Stimulated activated naive CD8-positive, alpha-beta T cell treated with anti-CD3 and anti-CD28 coated beads, Interleukin-15, amount 100 ng/mL, for 72 hours (primary cell): Measurements from ENCODE around the gene MRPS25.

Experiments
- ATAC-seq: fragments of 150-1000 bp; cut with Tn5 transposase; 2 replicates; pipeline ENCODE4 v1.10.0; 2021; ENCODE audit warnings: mild to moderate bottlenecking, moderate library complexity
- DNase-seq, 2 donors: peaks; one replicate each; pipeline ENCODE4 v3.0.0; 2021 to 2022
- H3K27ac Mint-ChIP-seq, 2 donors: one replicate each; pipeline ENCODE4 v1.8.0; 2022; ENCODE audit warnings: mild to moderate bottlenecking in 2 of 2, mixed read lengths in 2 of 2, moderate library complexity in 2 of 2
- H3K27me3 Mint-ChIP-seq: one replicate; pipeline ENCODE4 v1.8.0; 2022; ENCODE audit warnings: mixed read lengths
- H3K4me1 Mint-ChIP-seq: one replicate; pipeline ENCODE4 v1.8.0; 2022; ENCODE audit warnings: mild to moderate bottlenecking, mixed read lengths
- H3K4me3 Mint-ChIP-seq, 2 donors: one replicate each; pipeline ENCODE4 v1.8.0; 2022; ENCODE audit warnings: mild to moderate bottlenecking in 2 of 2, mixed read lengths in 2 of 2, moderate library complexity in 1 of 2
- H3K9me3 Mint-ChIP-seq, 2 donors: one replicate each; pipeline ENCODE4 v1.8.0; 2022; ENCODE audit warnings: mixed read lengths in 2 of 2

The MRPS25 gene

DNA sequence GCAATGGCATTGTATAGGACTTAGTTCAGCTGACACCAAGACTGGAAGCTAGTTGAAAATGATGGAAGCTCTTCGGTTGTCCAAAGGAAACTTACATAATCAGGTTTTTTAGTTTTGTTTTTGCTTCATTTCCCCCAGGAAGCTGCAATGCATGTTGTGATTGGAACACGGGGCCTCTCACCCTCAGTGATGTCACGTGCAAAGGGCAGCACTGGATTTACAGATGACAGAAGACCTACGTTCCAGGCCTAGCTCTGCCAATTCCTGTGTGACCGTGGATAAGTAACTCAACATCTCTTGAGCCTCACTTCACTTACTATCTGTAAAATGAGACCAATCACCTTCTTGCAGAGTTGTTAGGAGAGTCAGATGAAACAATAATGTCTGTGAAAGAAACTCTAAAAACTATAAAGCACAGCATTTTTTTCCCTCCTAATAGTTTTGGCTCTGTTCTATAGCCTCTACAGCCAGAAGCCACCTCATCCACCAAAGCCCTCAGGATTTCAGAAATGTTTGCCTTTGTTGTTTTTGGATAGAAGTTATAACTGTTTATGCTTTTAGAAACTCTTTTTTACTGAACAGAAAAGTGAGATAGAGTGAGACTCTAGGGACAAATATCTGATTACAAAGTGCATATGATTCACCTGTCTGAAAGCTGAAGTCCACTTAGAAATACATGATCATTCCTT is 29.2 kb upstream of the MRPS25 start:
- ATAC-seq (no peak), DNase-seq (no peak)
- Mint-ChIP-seq H3K9me3 (no peaks in the 10 kb centered on the region), H3K27me3 (no peaks in the 10 kb centered on the region), H3K4me3 (no peak overlapping the region), H3K27ac (no peak overlapping the region), H3K4me1 (peaks cover 13% of the 10 kb centered on the region)

GRCh38 chr3:15092686-15093085 is 27.6 kb upstream of the MRPS25 start:
- no peak for ATAC-seq
- no peaks in the 10 kb centered on the region for H3K27me3 Mint-ChIP-seq
- no peak overlapping the region for H3K27ac Mint-ChIP-seq
- H3K4me1 Mint-ChIP-seq: peaks cover 2% of the 10 kb centered on the region
- no peak for DNase-seq
- H3K4me3 Mint-ChIP-seq: no peak overlapping the region
- H3K9me3 Mint-ChIP-seq: no peaks in the 10 kb centered on the region

GRCh38 chr3:15091575-15091974 is 26.5 kb upstream of the MRPS25 start:
- Mint-ChIP-seq H3K4me3 (no peak overlapping the region), H3K27me3 (no peaks in the 10 kb centered on the region), H3K9me3 (no peaks in the 10 kb centered on the region), H3K27ac (no peak overlapping the region), H3K4me1 (no peaks in the 10 kb centered on the region)
- DNase-seq (no peak), ATAC-seq (no peak)

- Mint-ChIP-seq H3K27ac (no peak overlapping the region), H3K4me3 (no peak overlapping the region), H3K27me3 (no peaks in the 10 kb centered on the region), H3K9me3 (no peaks in the 10 kb centered on the region), H3K4me1 (no peaks in the 10 kb centered on the region)
- ATAC-seq: no peak
- no peak for DNase-seq
Measured at GRCh38 chr3:15089201-15089600, 24.1 kb upstream of the MRPS25 start.

- no peaks in the 10 kb centered on the region for H3K9me3 Mint-ChIP-seq
- H3K27me3 Mint-ChIP-seq: no peaks in the 10 kb centered on the region
- no peak overlapping the region for H3K4me3 Mint-ChIP-seq
- H3K27ac Mint-ChIP-seq: no peak overlapping the region
- H3K4me1 Mint-ChIP-seq: peaks cover 5% of the 10 kb centered on the region
- ATAC-seq: no peak
- no peak for DNase-seq
Measured at GRCh38 chr3:15086699-15087098, 21.6 kb upstream of the MRPS25 start.

DNA sequence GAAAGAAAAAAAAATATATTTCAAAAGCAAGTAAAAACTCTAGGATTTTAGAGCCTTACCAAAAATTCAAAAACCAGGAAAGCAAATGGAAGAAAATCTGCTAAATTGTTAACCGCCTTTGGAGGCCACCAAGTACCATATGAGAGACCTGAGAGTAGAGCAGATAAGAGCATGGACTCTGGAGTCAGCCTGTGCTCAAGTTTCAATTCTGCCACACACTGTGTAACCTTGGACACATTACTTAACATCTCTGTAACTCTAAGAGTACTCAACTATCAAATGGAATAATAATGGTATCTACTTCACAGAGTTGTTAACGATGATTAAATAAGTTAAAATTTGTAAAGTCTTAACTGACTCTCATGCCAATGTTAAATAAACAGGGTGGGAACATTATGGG is 21.1 kb upstream of the MRPS25 start:
- no peak for ATAC-seq
- Mint-ChIP-seq H3K9me3 (no peaks in the 10 kb centered on the region), H3K4me3 (no peak overlapping the region), H3K27ac (no peak overlapping the region), H3K4me1 (peaks cover 5% of the 10 kb centered on the region), H3K27me3 (no peaks in the 10 kb centered on the region)
- DNase-seq: no peak

DNA sequence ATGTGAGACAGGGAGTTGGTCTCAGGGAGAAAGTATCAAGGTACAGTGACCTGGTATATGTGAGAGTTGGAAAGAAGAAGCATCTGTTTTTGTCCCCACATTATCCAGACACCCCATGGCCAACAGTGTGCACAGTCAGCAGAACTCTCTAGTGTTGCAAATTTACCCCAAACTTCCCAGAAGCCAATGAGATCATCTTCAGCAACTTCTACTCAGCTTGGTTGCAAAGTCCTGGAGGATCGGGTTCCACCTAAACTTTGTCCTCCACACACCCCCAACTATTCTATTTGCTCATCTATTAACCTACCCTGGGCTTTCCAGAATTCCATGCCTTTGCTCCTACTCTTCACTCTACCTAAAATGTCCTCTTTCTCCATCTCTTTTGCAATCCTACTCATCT is 18.1 kb upstream of the MRPS25 start:
- no peak overlapping the region for H3K4me3 Mint-ChIP-seq
- no peaks in the 10 kb centered on the region for H3K9me3 Mint-ChIP-seq
- no peak for DNase-seq
- ATAC-seq: no peak
- H3K27me3 Mint-ChIP-seq: no peaks in the 10 kb centered on the region
- no peak overlapping the region for H3K27ac Mint-ChIP-seq
- H3K4me1 Mint-ChIP-seq: peaks cover 5% of the 10 kb centered on the region

GRCh38 chr3:15081960-15082664 is 17.0 kb upstream of the MRPS25 start:
- no peak for DNase-seq
- ATAC-seq: no peak
- Mint-ChIP-seq H3K4me1 (peaks cover 5% of the 10 kb centered on the region), H3K4me3 (no peak overlapping the region), H3K9me3 (no peaks in the 10 kb centered on the region), H3K27me3 (no peaks in the 10 kb centered on the region), H3K27ac (peak overlapping the region in 1 of 2 donors; percentile 36)

DNA sequence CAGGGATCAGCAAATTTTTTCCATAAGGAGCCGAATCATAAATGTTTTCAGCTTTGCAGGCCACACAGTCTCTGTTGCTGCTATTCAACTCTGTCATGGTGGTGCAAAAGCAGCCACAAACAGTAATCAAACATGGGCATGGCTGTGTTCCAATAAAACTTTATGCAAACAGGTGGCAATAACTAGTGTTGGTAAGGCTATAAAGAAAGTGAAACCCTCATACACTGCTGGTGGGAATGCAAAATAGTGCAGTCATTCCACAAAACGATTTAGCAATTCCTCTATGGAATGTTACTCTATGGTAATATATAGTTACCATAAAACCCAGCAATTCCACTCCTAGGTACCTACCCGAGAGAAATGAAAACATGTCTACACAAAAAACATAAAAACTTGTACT is 14.0 kb upstream of the MRPS25 start:
- no peaks in the 10 kb centered on the region for H3K27me3 Mint-ChIP-seq
- H3K9me3 Mint-ChIP-seq: no peaks in the 10 kb centered on the region

DNA sequence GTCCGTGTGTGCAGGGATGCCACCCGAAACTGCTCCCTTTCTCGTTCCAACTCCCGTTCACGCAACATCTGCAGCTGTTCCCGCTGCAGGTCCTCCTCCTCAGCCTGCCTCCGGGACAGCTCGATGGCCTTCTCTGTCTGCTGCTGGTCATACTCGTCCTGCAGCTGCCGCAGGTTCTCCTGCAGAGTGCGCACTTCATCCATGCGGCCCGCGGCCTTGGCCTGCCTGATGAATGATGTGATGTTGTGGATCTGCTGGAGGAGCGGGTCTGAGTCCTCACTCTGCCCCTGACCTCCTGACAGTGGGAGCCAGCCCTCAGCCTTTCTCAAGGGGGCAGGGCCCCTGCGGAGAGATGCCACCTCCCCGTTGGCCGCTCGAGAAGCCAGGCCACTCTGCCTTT is 9.4 kb upstream of the MRPS25 start:
- Mint-ChIP-seq H3K4me1 (peaks cover 6% of the 10 kb centered on the region), H3K9me3 (no peaks in the 10 kb centered on the region)

More for the DNA sequence above, 14.0 kb upstream of the MRPS25 start:
- no peak overlapping the region for H3K27ac Mint-ChIP-seq
- H3K4me3 Mint-ChIP-seq: no peak overlapping the region
- H3K4me1 Mint-ChIP-seq: peaks cover 5% of the 10 kb centered on the region
- DNase-seq (no peak), ATAC-seq (no peak)

GRCh38 chr3:15071699-15072098 is 6.6 kb upstream of the MRPS25 start:
- ATAC-seq: no peak
- no peak overlapping the region for H3K27ac Mint-ChIP-seq
- peaks cover 6% of the 10 kb centered on the region for H3K4me1 Mint-ChIP-seq
- no peaks in the 10 kb centered on the region for H3K27me3 Mint-ChIP-seq
- no peak for DNase-seq
- no peaks in the 10 kb centered on the region for H3K9me3 Mint-ChIP-seq
- H3K4me3 Mint-ChIP-seq: no peak overlapping the region

More for the DNA sequence above, 9.4 kb upstream of the MRPS25 start:
- no peak for ATAC-seq
- Mint-ChIP-seq H3K27ac (no peak overlapping the region), H3K27me3 (no peaks in the 10 kb centered on the region), H3K4me3 (no peak overlapping the region)
- DNase-seq: no peak

DNA sequence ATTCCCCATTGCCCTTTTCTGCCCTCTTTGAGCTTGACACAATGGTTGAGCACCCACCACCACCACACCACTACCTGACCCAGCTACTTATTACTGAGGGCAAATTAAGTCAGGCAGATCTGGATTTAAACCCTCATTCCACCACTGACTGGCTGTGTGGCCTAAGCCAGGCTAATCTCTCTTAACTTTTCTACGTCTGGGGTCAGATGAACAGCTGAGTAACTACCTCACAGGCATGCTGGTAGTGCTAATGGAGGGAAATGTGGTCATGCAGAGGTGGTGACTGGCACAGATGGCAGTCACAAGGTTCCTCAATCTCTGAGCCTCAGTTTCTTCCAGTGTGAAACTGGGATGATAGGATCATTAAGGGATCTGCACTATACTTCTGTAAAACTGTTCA is 4.3 kb upstream of the MRPS25 start:
- Mint-ChIP-seq H3K27ac (no peak overlapping the region), H3K9me3 (no peaks in the 10 kb centered on the region), H3K4me3 (no peak overlapping the region)

DNA sequence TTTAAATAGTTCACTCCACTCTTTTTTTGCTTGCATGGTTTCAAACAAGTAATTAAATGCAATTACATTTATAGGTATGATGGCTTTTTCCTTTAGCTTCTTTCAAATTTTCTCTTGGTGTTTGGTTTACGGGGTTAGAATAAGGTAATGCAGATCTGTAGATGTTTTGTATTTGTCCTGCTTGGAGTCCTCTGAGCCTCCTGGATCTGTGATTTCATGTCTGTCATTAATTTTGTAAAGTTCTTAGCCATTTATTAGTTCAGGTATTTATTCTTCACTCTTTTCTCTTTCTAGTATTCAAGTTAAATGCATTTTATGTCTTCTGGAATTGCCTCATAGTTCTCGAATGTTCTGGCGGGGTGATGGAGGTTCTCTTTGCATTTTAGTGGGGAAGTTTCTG is 1.4 kb upstream of the MRPS25 start:
- peak overlapping the region; percentile 33 to 80 for H3K27ac Mint-ChIP-seq
- H3K9me3 Mint-ChIP-seq: no peaks in the 10 kb centered on the region
- peak overlapping the region in 1 of 2 donors; percentile 31 for H3K4me3 Mint-ChIP-seq
- no peak for DNase-seq
- ATAC-seq: no peak
- peaks cover 18% of the 10 kb centered on the region for H3K4me1 Mint-ChIP-seq
- H3K27me3 Mint-ChIP-seq: no peaks in the 10 kb centered on the region

More for the DNA sequence above, 4.3 kb upstream of the MRPS25 start:
- Mint-ChIP-seq H3K4me1 (peaks cover 8% of the 10 kb centered on the region), H3K27me3 (no peaks in the 10 kb centered on the region)
- no peak for DNase-seq
- ATAC-seq: no peak

DNA sequence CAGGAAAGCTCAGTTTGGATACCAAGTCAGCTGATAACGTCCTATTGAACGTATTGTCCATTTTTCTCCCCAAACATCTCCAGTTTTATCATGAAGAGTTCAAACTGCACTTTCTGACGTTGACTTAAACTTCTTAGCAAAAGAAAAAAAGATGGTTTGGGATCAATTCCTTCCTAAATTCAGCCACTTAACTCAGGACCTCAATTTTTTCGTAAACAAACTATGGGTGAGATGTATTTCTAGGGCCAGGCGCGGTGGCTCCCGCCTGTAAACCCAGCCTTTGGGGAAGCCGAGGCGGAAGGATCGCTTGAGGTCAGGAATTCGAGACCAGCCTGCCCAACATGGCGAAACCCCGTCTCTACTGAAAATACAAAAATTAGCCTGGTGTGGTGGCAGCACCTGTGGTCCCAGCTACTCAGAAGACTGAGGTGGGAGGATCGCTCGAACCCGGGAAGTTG is 464 bp upstream of the MRPS25 start:
- Mint-ChIP-seq H3K4me3 (peak overlapping the region; percentile 96 to 98), H3K27ac (peak overlapping the region; percentile 49 to 99), H3K27me3 (no peaks in the 10 kb centered on the region), H3K4me1 (peaks cover 26% of the 10 kb centered on the region), H3K9me3 (no peaks in the 10 kb centered on the region)
- no peak for ATAC-seq
- no peak for DNase-seq

DNA sequence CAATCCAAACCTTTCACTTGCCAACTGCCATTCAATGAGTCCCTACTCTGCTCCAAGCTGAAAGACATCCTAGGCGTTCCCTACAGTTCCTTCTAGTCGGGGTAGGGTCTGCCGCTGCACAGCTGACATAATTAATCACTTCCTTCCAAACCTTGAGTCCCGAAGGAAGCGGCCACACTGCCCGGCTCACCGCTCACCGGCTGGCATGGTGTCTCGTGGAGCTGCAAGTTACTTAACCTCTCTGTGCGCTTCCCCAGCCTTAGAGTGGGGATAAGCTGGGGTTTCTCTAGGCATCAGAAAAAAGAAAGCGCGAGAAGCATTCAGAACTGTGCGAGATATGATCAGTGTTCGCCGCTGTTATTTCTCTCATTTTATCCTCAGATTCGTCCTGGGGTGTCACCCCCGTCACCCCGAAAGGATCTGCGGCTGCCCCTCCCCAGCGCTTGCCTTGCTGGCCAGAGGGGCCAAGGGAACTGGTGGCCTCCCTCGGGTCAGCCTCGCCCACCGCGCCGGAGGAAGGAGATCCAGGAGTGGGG is 748 bp downstream of the MRPS25 start:
- H3K4me1 Mint-ChIP-seq: peaks cover 34% of the 10 kb centered on the region
- H3K27me3 Mint-ChIP-seq: no peaks in the 10 kb centered on the region
- ATAC-seq: peak; percentile 31
- peak; percentile 10 to 18 for DNase-seq
- peak overlapping the region; percentile 96 to 98 for H3K4me3 Mint-ChIP-seq
- H3K27ac Mint-ChIP-seq: peak overlapping the region; percentile 99
- no peaks in the 10 kb centered on the region for H3K9me3 Mint-ChIP-seq

DNA sequence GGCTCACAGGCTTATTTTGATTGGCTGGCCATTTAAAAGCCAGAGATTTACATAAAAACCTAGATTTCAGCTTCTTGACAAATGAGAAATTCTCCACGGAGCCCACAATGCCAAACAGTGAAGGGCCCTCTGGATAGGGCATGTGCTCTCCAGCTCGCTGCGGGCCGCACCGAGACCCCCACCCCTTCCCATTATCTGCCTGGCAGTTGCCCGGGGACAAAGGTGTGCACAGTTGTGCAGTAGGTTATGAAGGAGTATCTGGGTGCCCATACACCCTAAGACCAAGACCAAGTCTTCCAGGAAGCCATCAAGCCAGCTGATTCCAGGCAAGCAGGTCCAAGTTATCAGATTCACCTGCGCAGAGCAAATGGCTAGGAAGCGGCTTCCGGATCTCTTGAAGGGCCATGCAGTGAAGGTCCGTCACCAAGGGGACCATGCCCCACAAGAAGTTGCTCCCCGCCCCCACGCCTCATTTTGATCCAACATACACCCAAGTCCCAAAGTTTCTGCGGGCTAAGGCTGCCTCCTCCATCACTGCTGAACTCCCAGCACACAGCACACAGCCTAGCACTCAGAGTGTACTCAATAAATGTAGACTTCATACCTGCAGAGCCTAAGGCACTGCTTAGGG is 1.3 kb downstream of the MRPS25 start:
- no peaks in the 10 kb centered on the region for H3K27me3 Mint-ChIP-seq
- no peaks in the 10 kb centered on the region for H3K9me3 Mint-ChIP-seq
- peaks cover 37% of the 10 kb centered on the region for H3K4me1 Mint-ChIP-seq
- H3K4me3 Mint-ChIP-seq: peak overlapping the region; percentile 96 to 98
- DNase-seq (no peak), ATAC-seq (no peak)
- peak overlapping the region; percentile 99 for H3K27ac Mint-ChIP-seq
